H1 (cell line): Measurements from ENCODE around the gene USP17L11. TPM values are rescaled to one million over a fixed set of nuclear protein-coding genes. Genes with fewer than 3 reads are reported as not detected.
"Not testable (repeated sequence)": the region's sequence is repeated elsewhere in the genome, so short reads cannot be mapped to it uniquely, and the experiment has no call there.

Experiments
- CTCF ChIA-PET: fragments of 300-600 bp; sonication (Branson Sonifier 250); formaldehyde crosslinking; loops from one replicate; lab custom pipeline; 2021; ENCODE audit not compliant: partially characterized antibody; lab: Charles Lee
- POLR2A ChIA-PET: fragments of 300-600 bp; sonication (Branson Sonifier 250); formaldehyde crosslinking; loops from one replicate; lab custom pipeline; 2021; ENCODE audit warnings: inconsistent platforms; ENCODE audit not compliant: partially characterized antibody; lab: Charles Lee
- DNase-seq, 2 experiments: peaks; one replicate each; pipeline versions ENCODE4 v3.0.0 to v3.0.0-alpha.2; 2010 to 2022; ENCODE audit warnings: low spot score in 2 of 2, low read depth in 1 of 2, mixed read lengths in 1 of 2
- FAIRE-seq: peaks from 2 replicates; lab custom pipeline; 2011; peaks lifted over from hg19 to GRCh38; lab: Jason Lieb, UNC
- H2AFZ ChIP-seq: 2 replicates; pipeline ENCODE4 v1.8.1; 2012; ENCODE audit warnings: low read length, inconsistent platforms
- H2AK5ac ChIP-seq: 2 replicates; pipeline ENCODE4 v1.6.1; 2013; ENCODE audit warnings: low read depth, low read length
- H2BK120ac ChIP-seq: replicated peaks from 2 replicates; pipeline ENCODE3; 2013; ENCODE audit warnings: low read depth, low read length, inconsistent platforms
- H2BK12ac ChIP-seq: 2 replicates; pipeline ENCODE4 v1.6.1; 2013; ENCODE audit warnings: low read depth, low read length
- H2BK15ac ChIP-seq: 2 replicates; pipeline ENCODE4 v1.6.1; 2013; ENCODE audit warnings: low read length
- H2BK20ac ChIP-seq: 2 replicates; pipeline ENCODE4 v1.6.1; 2013; ENCODE audit warnings: low read length
- H2BK5ac ChIP-seq: 2 replicates; pipeline ENCODE4 v1.6.1; 2013; ENCODE audit warnings: low read depth, low read length
- H3K14ac ChIP-seq: 2 replicates; pipeline ENCODE4 v1.6.1; 2013; ENCODE audit warnings: inconsistent platforms; ENCODE audit not compliant: insufficient read length
- H3K18ac ChIP-seq: 2 replicates; pipeline ENCODE4 v1.6.1; 2013; ENCODE audit warnings: low read length; ENCODE audit errors: extremely low read depth
- H3K23ac ChIP-seq: 2 replicates; pipeline ENCODE4 v1.6.1; 2013; ENCODE audit warnings: inconsistent platforms; ENCODE audit not compliant: insufficient read length
- H3K23me2 ChIP-seq: 2 replicates; pipeline ENCODE4 v1.6.1; 2013; ENCODE audit warnings: low read depth, low read length
- H3K27ac ChIP-seq: 2 replicates; pipeline ENCODE4 v1.6.1; 2011; ENCODE audit warnings: low read depth, low read length, inconsistent platforms
- H3K27me3 ChIP-seq, 4 experiments: replicated peaks in 1 of 4; 1 replicate in 1 of 4; 2 replicates in 3 of 4; pipeline versions ENCODE4 v1.6.1 to v1.8.1; 2011 to 2013; ENCODE audit warnings: low read length in 3 of 4, mild to moderate bottlenecking in 3 of 4, inconsistent platforms in 2 of 4, mixed read lengths in 2 of 4, moderate library complexity in 1 of 4; ENCODE audit not compliant: control insufficient read depth in 3 of 4, insufficient read depth in 3 of 4; ENCODE audit errors: extremely low read depth in 1 of 4
- H3K36me3 ChIP-seq, 4 experiments: 2 replicates each; pipeline versions ENCODE4 v1.6.1 to v1.8.1; 2011 to 2013; ENCODE audit warnings: mild to moderate bottlenecking in 4 of 4, low read length in 3 of 4, moderate library complexity in 2 of 4, control low read depth in 1 of 4, inconsistent platforms in 1 of 4; ENCODE audit not compliant: insufficient read depth in 4 of 4, control insufficient read depth in 2 of 4
- H3K4ac ChIP-seq: replicated peaks from 2 replicates; pipeline ENCODE3; 2013; ENCODE audit warnings: low read length, low read depth, mixed read lengths, inconsistent platforms; ENCODE audit not compliant: insufficient read length
- H3K4me1 ChIP-seq, 4 experiments: replicated peaks in 1 of 4; 1 replicate in 1 of 4; 2 replicates in 3 of 4; pipeline versions ENCODE4 v1.6.1 to v1.8.1; 2011 to 2013; ENCODE audit warnings: low read length in 3 of 4, inconsistent platforms in 2 of 4, mixed read lengths in 1 of 4; ENCODE audit not compliant: insufficient read depth in 4 of 4, control insufficient read depth in 3 of 4
- H3K4me2 ChIP-seq, 2 experiments: 2 replicates each; pipeline versions ENCODE4 v1.6.1 to v1.8.1; 2011 to 2013; ENCODE audit warnings: low read depth in 2 of 2, low read length in 2 of 2, control low read depth in 1 of 2, inconsistent platforms in 1 of 2, mild to moderate bottlenecking in 1 of 2; ENCODE audit not compliant: insufficient read depth in 1 of 2
- H3K4me3 ChIP-seq, 4 experiments: fragments of 200-600, 300-600 bp in 1 of 4; sonication (generic), shearing (Covaris generic), sonication (Bioruptor Twin) in 1 of 4; 2 replicates each; pipeline versions ENCODE4 v1.5.1 to v1.8.1; 2011 to 2016; ENCODE audit warnings: low read length in 4 of 4, low read depth in 3 of 4, control low read depth in 2 of 4, inconsistent platforms in 2 of 4, mild to moderate bottlenecking in 2 of 4, mixed read lengths in 1 of 4, moderate library complexity in 1 of 4; ENCODE audit not compliant: insufficient read depth in 2 of 4; ENCODE audit errors: extremely low read depth in 1 of 4
- H3K56ac ChIP-seq: replicated peaks from 2 replicates; pipeline ENCODE3; 2013; ENCODE audit warnings: low read depth, mild to moderate bottlenecking, mixed read lengths, low read length, inconsistent platforms; ENCODE audit not compliant: insufficient read length
- H3K79me1 ChIP-seq: 2 replicates; pipeline ENCODE4 v1.6.1; 2013; ENCODE audit warnings: low read depth, low read length, control low read depth
- H3K79me2 ChIP-seq, 2 experiments: 2 replicates each; pipeline versions ENCODE4 v1.6.1 to v1.8.1; 2012 to 2013; ENCODE audit warnings: low read length in 2 of 2, mild to moderate bottlenecking in 2 of 2, inconsistent platforms in 1 of 2; ENCODE audit not compliant: insufficient read depth in 2 of 2, control insufficient read depth in 1 of 2
- H3K9ac ChIP-seq, 4 experiments: replicated peaks in 1 of 4; 1 replicate in 1 of 4; 2 replicates in 3 of 4; pipeline versions ENCODE4 v1.6.1 to v1.8.1; 2011 to 2013; ENCODE audit warnings: low read depth in 3 of 4, low read length in 3 of 4, control low read depth in 2 of 4, mild to moderate bottlenecking in 2 of 4, moderate library complexity in 2 of 4, inconsistent platforms in 1 of 4; ENCODE audit errors: extremely low read depth in 1 of 4
- H3K9me3 ChIP-seq, 2 experiments: 2 replicates each; pipeline versions ENCODE4 v1.6.1 to v1.8.1; 2012 to 2013; ENCODE audit warnings: mild to moderate bottlenecking in 2 of 2, moderate library complexity in 2 of 2, control low read depth in 1 of 2, inconsistent platforms in 1 of 2, low read depth in 1 of 2, low read length in 1 of 2, mixed read lengths in 1 of 2; ENCODE audit not compliant: insufficient read depth in 2 of 2
- H4K20me1 ChIP-seq, 2 experiments: replicated peaks in 1 of 2; 2 replicates each; pipeline versions ENCODE3 to v1.8.1; 2011 to 2013; ENCODE audit warnings: inconsistent platforms in 2 of 2, low read length in 2 of 2, mild to moderate bottlenecking in 1 of 2; ENCODE audit not compliant: insufficient read depth in 2 of 2, control insufficient read depth in 1 of 2
- H4K5ac ChIP-seq: 2 replicates; pipeline ENCODE4 v1.6.1; 2013; ENCODE audit warnings: low read length, low read depth, mixed read lengths, inconsistent platforms; ENCODE audit not compliant: insufficient read length
- H4K8ac ChIP-seq: 2 replicates; pipeline ENCODE4 v1.8.0; 2013; ENCODE audit warnings: mild to moderate bottlenecking, moderate library complexity, low read length, inconsistent platforms; ENCODE audit not compliant: insufficient read depth; ENCODE audit errors: extremely low read depth
- H4K91ac ChIP-seq: replicated peaks from 2 replicates; pipeline ENCODE3; 2013; ENCODE audit warnings: low read length, mixed read lengths, inconsistent platforms; ENCODE audit not compliant: insufficient read length
- RAD21 ChIP-seq, 2 experiments: IDR thresholded peaks in 1 of 2; conservative IDR thresholded peaks in 1 of 2; 2 replicates each; pipeline ENCODE4 v1.6.1; 2011; ENCODE audit warnings: low read depth in 2 of 2, low read length in 2 of 2, improper control_type of control experiment in 1 of 2, inconsistent platforms in 1 of 2, mild to moderate bottlenecking in 1 of 2, moderate library complexity in 1 of 2
- WGBS, 2 experiments: shearing (Covaris generic) in 1 of 2; methylation state at CpG; one replicate each; pipeline versions ENCODE4 v1.1.6 to v1.1.7; 2013 to 2015; ENCODE audit warnings: low lambda C conversion rate in 2 of 2, mixed read lengths in 2 of 2, inconsistent platforms in 1 of 2, low coverage in 1 of 2, missing lambda C conversion rate in 1 of 2; ENCODE audit not compliant: insufficient replicate concordance in 2 of 2, insufficient coverage in 1 of 2, insufficient read length in 1 of 2; ENCODE audit errors: extremely low coverage in 1 of 2, missing lambda C conversion rate in 1 of 2; 5-methylcytosine and 5-hydroxymethylcytosine counted together
- polyA plus RNA-seq, 7 experiments: library from polyadenylated mRNA; depleted of rRNA in 3 of 7; stranded (reverse) in 5 of 7; unstranded in 2 of 7; fragments of >200 nt in 5 of 7; fragments of 200-250 nt in 2 of 7; gene quantifications; 1 replicate in 5 of 7; 2 replicates in 1 of 7; 4 replicates in 1 of 7; pipeline versions ENCODE4 v1.2.1 to v1.2.3, GENCODE V29; 2011 to 2013; ENCODE audit warnings: missing spikeins in 2 of 7, mixed read lengths in 2 of 7
- total RNA-seq: library from RNA; stranded (reverse); fragmentation: NEBNext Ultra II Directional; extraction: Animal tissue kit (Norgen Biotek cat#: 25700); gene quantifications from 2 replicates; pipeline ENCODE4 v1.2.1, GENCODE V29; 2021
- TF ChIP-seq, protein P1 (sequence below), 3 experiments: IDR thresholded peaks; 1 replicate in 2 of 3; 2 replicates in 1 of 3; pipeline versions ENCODE4 v1.5.1 to v1.6.1; 2011; ENCODE audit warnings: low read length in 3 of 3, mild to moderate bottlenecking in 3 of 3, inconsistent platforms in 2 of 3, low read depth in 1 of 3, moderate library complexity in 1 of 3; ENCODE audit not compliant: insufficient read depth in 1 of 3; ENCODE audit errors: control extremely low read depth in 1 of 3

USP17L11 gene
- total and polyA plus RNA-seq, 2 of the 8 experiments (the other 6 are each of a cell fraction or from before 2014, with no cell fraction given) = not detected

DNA sequence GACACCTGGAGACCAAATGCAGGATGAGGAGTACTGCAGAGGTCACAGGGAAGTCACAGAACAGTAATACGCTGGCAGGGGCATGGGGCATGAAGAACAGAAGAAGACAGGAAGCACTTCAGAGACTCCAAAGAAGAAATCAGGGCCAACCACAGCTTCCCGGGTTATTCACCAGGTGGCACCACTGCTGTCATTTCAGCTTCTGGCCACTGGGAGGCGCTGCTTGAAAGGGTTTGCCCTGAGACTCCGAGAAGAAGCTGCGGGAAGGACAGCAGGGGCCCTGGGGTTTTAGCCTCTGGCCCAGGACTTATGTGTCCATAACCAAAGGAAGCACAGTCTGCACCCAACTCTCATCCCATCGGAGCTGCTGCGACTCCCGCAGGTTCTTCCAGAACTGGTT, 49.2 kb upstream of the USP17L11 start:
- H2AFZ ChIP-seq, H3K79me1 ChIP-seq, H3K27me3 ChIP-seq, H3K4me3 ChIP-seq, H3K23me2 ChIP-seq, H3K4me2 ChIP-seq, H4K91ac ChIP-seq, FAIRE-seq, H3K14ac ChIP-seq, H4K8ac ChIP-seq, H3K4me1 ChIP-seq, H2BK20ac ChIP-seq, H3K36me3 ChIP-seq, H3K79me2 ChIP-seq, H3K23ac ChIP-seq, H2BK120ac ChIP-seq, H2BK12ac ChIP-seq, H2BK15ac ChIP-seq, H4K20me1 ChIP-seq, H3K9ac ChIP-seq, POLR2A ChIA-PET, H4K5ac ChIP-seq, H3K18ac ChIP-seq, H3K4ac ChIP-seq, H3K27ac ChIP-seq, H2BK5ac ChIP-seq, H2AK5ac ChIP-seq, H3K56ac ChIP-seq: not testable (repeated sequence)
- CTCF ChIA-PET = interaction anchor here (0.6 kb wide), 1 partner anchor 536 kb away, joined by 3 read pairs; no protein-coding TSS in a partner anchor
- TF ChIP-seq RAD21 (IDR thresholded peaks at IDR 0.05 in 1 of 2, conservative IDR thresholded peaks at IDR 0.05 in 1 of 2; ENCODE audit: low read depth in 2 of 2, low read length in 2 of 2) = peak; percentile 18 to 31; a peak in 3 of 4 replicates
- TF ChIP-seq, protein P1, sequence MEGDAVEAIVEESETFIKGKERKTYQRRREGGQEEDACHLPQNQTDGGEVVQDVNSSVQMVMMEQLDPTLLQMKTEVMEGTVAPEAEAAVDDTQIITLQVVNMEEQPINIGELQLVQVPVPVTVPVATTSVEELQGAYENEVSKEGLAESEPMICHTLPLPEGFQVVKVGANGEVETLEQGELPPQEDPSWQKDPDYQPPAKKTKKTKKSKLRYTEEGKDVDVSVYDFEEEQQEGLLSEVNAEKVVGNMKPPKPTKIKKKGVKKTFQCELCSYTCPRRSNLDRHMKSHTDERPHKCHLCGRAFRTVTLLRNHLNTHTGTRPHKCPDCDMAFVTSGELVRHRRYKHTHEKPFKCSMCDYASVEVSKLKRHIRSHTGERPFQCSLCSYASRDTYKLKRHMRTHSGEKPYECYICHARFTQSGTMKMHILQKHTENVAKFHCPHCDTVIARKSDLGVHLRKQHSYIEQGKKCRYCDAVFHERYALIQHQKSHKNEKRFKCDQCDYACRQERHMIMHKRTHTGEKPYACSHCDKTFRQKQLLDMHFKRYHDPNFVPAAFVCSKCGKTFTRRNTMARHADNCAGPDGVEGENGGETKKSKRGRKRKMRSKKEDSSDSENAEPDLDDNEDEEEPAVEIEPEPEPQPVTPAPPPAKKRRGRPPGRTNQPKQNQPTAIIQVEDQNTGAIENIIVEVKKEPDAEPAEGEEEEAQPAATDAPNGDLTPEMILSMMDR (IDR thresholded peaks at IDR 0.05; ENCODE audit: control extremely low read depth in 1 of 3, insufficient read depth in 1 of 3, low read depth in 1 of 3, low read length in 3 of 3) = peak in 2 of 3 experiments; percentile 8 to 56; a peak in 3 of 4 replicates
- DNase-seq = peak in 1 of 2 experiments; percentile 75
- WGBS, 2 experiments = 80% methylated on average over 1 of the region's 8 CpGs; no CpG with 5 or more reads in 1 of the 2 experiments
- peaks cover 4 to 59% of the 10 kb centered on the region in 2 experiments; a peak in 2 of 4 replicates for H3K9me3 ChIP-seq
